Lower leg skin (tissue), 4 donors: ENCODE measurements around the gene DOCK1. TPM values are rescaled to one million over a fixed set of nuclear protein-coding genes. Genes with fewer than 3 reads are reported as not detected.

Experiments used
- DNase-seq, 2 donors: peaks; one replicate each; pipeline ENCODE4 v3.0.0-alpha.2; 2019; ENCODE audit warnings: low spot score in 2 of 2
- H3K4me3 ChIP-seq: fragments of 200-600 bp; sonication (generic); 2 replicates; pipeline ENCODE4 v1.5.1; 2017; ENCODE audit warnings: mild to moderate bottlenecking, low read depth; ENCODE audit not compliant: poor library complexity, severe bottlenecking
- CTCF ChIP-seq, 3 donors: fragments of 450-650 bp; IDR thresholded peaks; one replicate each; pipeline ENCODE4 v1.5.1; 2016; ENCODE audit warnings: antibody characterized with exemption in 3 of 3, mild to moderate bottlenecking in 3 of 3, moderate library complexity in 2 of 3
- POLR2A ChIP-seq, 2 donors: fragments of 450-650 bp; IDR thresholded peaks; one replicate each; pipeline ENCODE4 v1.6.1; 2016 to 2017; ENCODE audit warnings: antibody characterized with exemption in 2 of 2, mild to moderate bottlenecking in 1 of 2, moderate library complexity in 1 of 2
- WGBS, 2 donors: methylation state at CpG; one replicate each; pipeline ENCODE4 v1.1.5; 2018; 5-methylcytosine and 5-hydroxymethylcytosine counted together
- intact Hi-C: fragments of 100-400 bp; cut with DNase I; formaldehyde crosslinking; loops from one replicate; pipeline ENCODE4 v1.15.0; 2023; ENCODE audit warnings: low total_unique reads
- total RNA-seq, 4 donors: library from RNA; depleted of rRNA; stranded (reverse); fragments of >200 nt; gene quantifications; one replicate each; pipeline ENCODE4 v1.1.0, GENCODE V29; 2016

DOCK1 gene
- total RNA-seq, 4 donors from 2014 or later = 76.6 to 108 (median 83.4) TPM

DNA sequence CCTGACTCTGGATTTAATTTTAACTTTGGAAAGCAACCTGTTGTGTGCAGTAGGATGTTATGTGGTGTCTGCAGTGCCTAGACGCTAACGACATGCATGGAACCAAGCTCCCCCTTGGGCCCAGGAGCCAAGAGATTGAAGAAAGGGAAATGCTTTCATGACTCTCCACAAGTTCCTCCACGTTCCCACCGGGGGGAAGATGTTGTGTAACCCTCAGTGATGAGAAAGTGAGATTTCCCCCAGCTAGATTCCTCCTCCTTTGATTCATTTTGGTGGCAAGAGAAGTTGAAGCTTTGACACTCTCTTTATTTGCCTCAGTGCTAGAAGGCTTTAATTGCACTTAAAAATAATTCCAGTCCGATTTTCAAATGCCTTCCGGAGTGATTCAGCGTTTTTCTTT lies 449.0 kb downstream of the DOCK1 start:
- H3K4me3 ChIP-seq = no peak overlapping the region
- intact Hi-C loops = no loop called here
- TF ChIP-seq CTCF (IDR thresholded peaks at IDR 0.05) = no peak
- no peak for TF ChIP-seq POLR2A (IDR thresholded peaks at IDR 0.05)
- 66 to 67% methylated on average over 7 of the region's 7 CpGs for WGBS, 2 donors
- no peak for DNase-seq

GRCh38 chr10:127354992-127355391 lies 449.8 kb downstream of the DOCK1 start:
- no peak overlapping the region for H3K4me3 ChIP-seq
- WGBS, 2 donors = 94 to 97% methylated on average over 1 of the region's 1 CpG
- intact Hi-C loops = no loop called here

GRCh38 chr10:127356360-127356759 lies 451.1 kb downstream of the DOCK1 start:
- TF ChIP-seq CTCF (IDR thresholded peaks at IDR 0.05) = no peak
- TF ChIP-seq POLR2A (IDR thresholded peaks at IDR 0.05) = no peak
- intact Hi-C loops = no loop called here
- DNase-seq = no peak
- no peak overlapping the region for H3K4me3 ChIP-seq
- WGBS, 2 donors = 89 to 95% methylated on average over 6 of the region's 6 CpGs

More at GRCh38 chr10:127354992-127355391, 449.8 kb downstream of the DOCK1 start:
- no peak for DNase-seq
- TF ChIP-seq POLR2A (IDR thresholded peaks at IDR 0.05) (no peak), CTCF (IDR thresholded peaks at IDR 0.05) (no peak)

DNA sequence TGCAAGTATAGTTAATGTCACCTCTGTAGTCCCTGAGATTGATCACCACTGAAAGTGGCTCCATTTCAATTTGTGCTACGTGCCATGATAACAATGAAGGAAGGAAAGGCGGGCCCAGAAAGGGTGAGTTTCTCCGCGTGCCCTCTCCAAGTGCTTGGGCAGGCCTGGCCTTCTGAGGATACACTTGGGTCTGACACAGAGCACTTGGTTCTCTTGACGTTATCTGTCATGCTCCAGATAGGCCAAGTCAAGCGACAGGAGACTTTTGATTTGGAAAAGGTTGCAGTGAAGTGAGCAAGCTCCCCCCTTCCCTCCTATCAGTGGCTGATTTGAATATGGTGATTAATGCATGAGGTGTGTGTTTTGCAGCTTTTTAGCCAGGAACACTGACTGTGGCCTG lies 452.0 kb downstream of the DOCK1 start:
- no peak for DNase-seq
- intact Hi-C loops = no loop called here
- WGBS, 2 donors = 92 to 96% methylated on average over 6 of the region's 6 CpGs
- TF ChIP-seq POLR2A (IDR thresholded peaks at IDR 0.05) (no peak), CTCF (IDR thresholded peaks at IDR 0.05) (no peak)
- H3K4me3 ChIP-seq = no peak overlapping the region

- 80 to 89% methylated on average over 9 of the region's 9 CpGs for WGBS, 2 donors
- no peak for DNase-seq
- no peak overlapping the region for H3K4me3 ChIP-seq
- TF ChIP-seq POLR2A (IDR thresholded peaks at IDR 0.05) = no peak
- no peak for TF ChIP-seq CTCF (IDR thresholded peaks at IDR 0.05)
- intact Hi-C loops = no loop called here
Measured at GRCh38 chr10:127358337-127358736, 453.1 kb downstream of the DOCK1 start.

- no peak for DNase-seq
- 92 to 94% methylated on average over 11 of the region's 11 CpGs for WGBS, 2 donors
- intact Hi-C loops = no loop called here
- no peak overlapping the region for H3K4me3 ChIP-seq
- TF ChIP-seq POLR2A (IDR thresholded peaks at IDR 0.05) (no peak), CTCF (IDR thresholded peaks at IDR 0.05) (no peak)
Measured at GRCh38 chr10:127364034-127364433, 458.8 kb downstream of the DOCK1 start.
